T-helper 17 cell (primary cell): ENCODE results near the gene IQGAP1. TPM values are rescaled to one million over a fixed set of nuclear protein-coding genes. Genes with fewer than 3 reads are reported as not detected.

Experiments
- ATAC-seq: fragments of 150-1000 bp; cut with Tn5 transposase; 2 replicates; pipeline ENCODE4 v1.10.0; 2021; ENCODE audit warnings: mild to moderate bottlenecking, moderate library complexity
- DNase-seq, 3 donors: peaks; one replicate each; pipeline versions ENCODE4 v3.0.0 to v3.0.0-alpha.2; 2020 to 2021
- H3K9me3 ChIP-seq: one replicate; pipeline ENCODE4 v1.7.0; 2013; ENCODE audit warnings: low read length, mild to moderate bottlenecking; ENCODE audit not compliant: control insufficient read depth, poor library complexity, severe bottlenecking
- H3K27ac Mint-ChIP-seq: one replicate; pipeline ENCODE4 v1.8.0; 2022; ENCODE audit warnings: mild to moderate bottlenecking, moderate library complexity, mixed read lengths
- H3K27me3 Mint-ChIP-seq: one replicate; pipeline ENCODE4 v1.8.0; 2022; ENCODE audit warnings: mixed read lengths
- H3K36me3 Mint-ChIP-seq: one replicate; pipeline ENCODE4 v1.8.0; 2022; ENCODE audit warnings: low read depth, mixed read lengths
- H3K4me1 Mint-ChIP-seq: one replicate; pipeline ENCODE4 v1.8.0; 2022; ENCODE audit warnings: mild to moderate bottlenecking, mixed read lengths
- H3K4me3 Mint-ChIP-seq: one replicate; pipeline ENCODE4 v1.8.0; 2022; ENCODE audit warnings: mild to moderate bottlenecking, moderate library complexity, mixed read lengths
- total RNA-seq, 4 donors: library from RNA in 2 of 4; stranded (reverse) in 2 of 4; gene quantifications; one replicate each; pipeline ENCODE4 v1.2.3 and lab custom pipeline; 2022 to 2026

Gene IQGAP1
- total RNA-seq, 2 donors from 2014 or later: 131 to 157 TPM

- H3K9me3 ChIP-seq: no peaks in the 10 kb centered on the region
- no peaks in the 10 kb centered on the region for H3K36me3 Mint-ChIP-seq
- DNase-seq: no peak
- H3K4me1 Mint-ChIP-seq: peaks cover under 1% of the 10 kb centered on the region
- H3K27me3 Mint-ChIP-seq: no peaks in the 10 kb centered on the region
- no peak overlapping the region for H3K4me3 Mint-ChIP-seq
- ATAC-seq: no peak
- H3K27ac Mint-ChIP-seq: no peak overlapping the region
Observed at GRCh38 chr15:90354986-90355385, 33.1 kb upstream of the IQGAP1 start.

GRCh38 chr15:90358124-90359033, 29.7 kb upstream of the IQGAP1 start:
- Mint-ChIP-seq H3K27ac (no peak overlapping the region), H3K4me1 (peaks cover 2% of the 10 kb centered on the region), H3K36me3 (no peaks in the 10 kb centered on the region), H3K27me3 (no peaks in the 10 kb centered on the region), H3K4me3 (no peak overlapping the region)
- no peaks in the 10 kb centered on the region for H3K9me3 ChIP-seq
- ATAC-seq (no peak), DNase-seq (no peak)

- Mint-ChIP-seq H3K4me1 (peaks cover 11% of the 10 kb centered on the region), H3K4me3 (no peak overlapping the region), H3K27ac (no peak overlapping the region), H3K27me3 (no peaks in the 10 kb centered on the region), H3K36me3 (no peaks in the 10 kb centered on the region)
- DNase-seq (no peak), ATAC-seq (no peak)
- H3K9me3 ChIP-seq: no peaks in the 10 kb centered on the region
Observed at GRCh38 chr15:90360746-90361145, 27.3 kb upstream of the IQGAP1 start.

DNA sequence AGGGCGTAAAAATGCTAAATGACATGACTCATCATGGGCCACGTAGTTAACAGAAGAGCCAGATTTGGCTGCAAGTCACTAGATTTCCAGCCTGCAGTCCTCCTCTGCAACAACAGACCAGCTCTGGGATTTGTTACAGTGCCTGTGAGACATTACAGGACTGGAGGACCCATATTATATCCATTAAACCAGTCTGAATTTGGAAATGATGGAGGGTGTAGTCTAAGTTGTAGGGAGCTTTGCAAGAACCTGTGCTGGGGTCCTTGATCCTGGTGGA, 25.2 kb upstream of the IQGAP1 start:
- ATAC-seq (no peak), DNase-seq (no peak)
- H3K27ac Mint-ChIP-seq: no peak overlapping the region
- no peaks in the 10 kb centered on the region for H3K9me3 ChIP-seq
- H3K4me1 Mint-ChIP-seq: peaks cover 14% of the 10 kb centered on the region
- no peaks in the 10 kb centered on the region for H3K36me3 Mint-ChIP-seq
- H3K27me3 Mint-ChIP-seq: no peaks in the 10 kb centered on the region
- no peak overlapping the region for H3K4me3 Mint-ChIP-seq

DNA sequence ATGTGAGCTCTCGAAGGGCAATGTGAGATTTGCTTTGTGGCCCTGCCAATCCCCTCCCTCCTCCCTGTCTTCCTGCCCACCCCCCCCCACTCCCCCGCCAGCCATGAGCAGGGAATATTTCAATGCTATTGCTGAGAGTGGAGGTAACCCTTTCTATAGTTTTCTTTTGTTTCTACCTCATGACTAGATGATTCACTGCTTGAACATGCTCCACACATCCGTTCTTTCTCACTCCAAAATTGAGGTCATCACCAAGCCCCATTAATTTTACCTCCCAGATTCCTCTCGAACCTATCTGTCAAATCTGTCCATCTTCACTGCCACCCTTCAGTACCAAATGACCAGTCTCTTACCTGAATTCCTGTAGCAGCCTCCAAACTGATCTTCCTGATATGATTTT, 23.8 kb upstream of the IQGAP1 start:
- Mint-ChIP-seq H3K36me3 (no peaks in the 10 kb centered on the region), H3K27me3 (no peaks in the 10 kb centered on the region), H3K4me3 (no peak overlapping the region), H3K4me1 (peaks cover 16% of the 10 kb centered on the region), H3K27ac (no peak overlapping the region)
- no peaks in the 10 kb centered on the region for H3K9me3 ChIP-seq
- no peak for DNase-seq
- ATAC-seq: no peak

GRCh38 chr15:90365414-90366055, 22.5 kb upstream of the IQGAP1 start:
- no peak for DNase-seq
- H3K27ac Mint-ChIP-seq: no peak overlapping the region
- H3K36me3 Mint-ChIP-seq: no peaks in the 10 kb centered on the region
- no peak for ATAC-seq
- no peak overlapping the region for H3K4me3 Mint-ChIP-seq
- no peaks in the 10 kb centered on the region for H3K9me3 ChIP-seq
- H3K4me1 Mint-ChIP-seq: peaks cover 16% of the 10 kb centered on the region
- H3K27me3 Mint-ChIP-seq: no peaks in the 10 kb centered on the region

DNA sequence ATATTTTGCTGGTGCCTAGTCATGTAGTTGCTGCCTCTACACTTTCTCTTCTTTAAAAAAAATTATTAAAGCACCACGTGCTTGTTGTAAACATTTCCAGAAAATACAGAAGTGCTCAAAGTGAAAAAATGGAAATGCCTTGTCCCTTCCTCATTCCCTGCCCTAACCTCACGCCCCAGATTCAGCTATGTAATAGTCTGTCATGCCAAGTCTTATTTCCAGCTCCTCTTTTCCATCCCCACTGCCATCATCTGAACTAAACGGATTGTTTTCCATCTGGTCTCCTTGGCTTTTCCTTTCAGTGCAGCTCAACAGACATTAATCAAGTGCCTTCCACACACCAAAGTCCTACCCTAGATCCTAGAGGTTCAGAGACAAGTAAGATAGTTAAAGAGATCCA, 20.5 kb upstream of the IQGAP1 start:
- Mint-ChIP-seq H3K36me3 (no peaks in the 10 kb centered on the region), H3K27me3 (no peaks in the 10 kb centered on the region), H3K4me1 (peaks cover 14% of the 10 kb centered on the region), H3K4me3 (no peak overlapping the region), H3K27ac (peak overlapping the region; percentile 24)
- ATAC-seq (no peak), DNase-seq (no peak)
- H3K9me3 ChIP-seq: no peaks in the 10 kb centered on the region

DNA sequence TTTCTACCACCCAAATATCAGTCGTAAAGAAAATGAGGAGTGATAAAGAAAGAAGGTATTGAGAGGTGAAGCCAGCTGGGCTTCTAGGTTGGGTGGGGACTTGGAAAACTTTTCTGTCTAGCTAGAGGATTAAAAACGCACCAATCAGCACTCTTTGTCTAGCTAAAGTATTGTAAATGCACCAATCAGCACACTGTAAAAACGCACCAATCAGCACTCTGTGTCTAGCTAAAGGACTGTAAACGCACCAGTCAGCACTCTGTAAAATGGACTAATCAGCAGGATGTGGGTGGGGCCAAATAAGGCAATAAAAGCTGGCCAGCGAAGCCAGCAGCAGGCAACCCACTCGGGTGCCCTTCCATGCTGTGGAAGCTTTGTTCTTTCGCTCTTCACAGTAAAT, 13.0 kb upstream of the IQGAP1 start:
- H3K9me3 ChIP-seq: peaks cover 3% of the 10 kb centered on the region
- Mint-ChIP-seq H3K27me3 (no peaks in the 10 kb centered on the region), H3K27ac (no peak overlapping the region), H3K4me1 (peaks cover 18% of the 10 kb centered on the region), H3K4me3 (no peak overlapping the region), H3K36me3 (no peaks in the 10 kb centered on the region)
- DNase-seq: no peak
- no peak for ATAC-seq

DNA sequence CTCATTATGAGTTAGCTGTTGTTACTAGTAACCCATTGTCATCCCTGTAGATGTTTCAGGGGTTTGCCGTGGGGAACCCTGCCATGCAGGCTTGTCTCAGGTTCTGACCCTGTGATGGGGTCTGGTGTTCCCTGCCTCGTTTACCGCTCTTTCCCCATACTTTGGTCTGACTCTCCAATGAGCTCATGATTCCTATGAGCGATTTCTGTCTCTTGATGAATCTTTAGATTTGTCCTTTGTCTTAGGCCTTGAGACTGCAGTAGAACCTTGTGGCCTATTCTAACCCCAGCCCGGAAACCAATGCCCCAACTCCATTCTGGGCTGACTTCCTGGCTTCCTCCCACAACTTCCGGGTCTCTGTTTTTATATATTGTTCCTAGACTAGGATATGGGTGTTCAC, 11.3 kb upstream of the IQGAP1 start:
- peak overlapping the region; percentile 76 for H3K4me3 Mint-ChIP-seq
- peak overlapping the region; percentile 62 for H3K27ac Mint-ChIP-seq
- no peaks in the 10 kb centered on the region for H3K27me3 Mint-ChIP-seq
- H3K4me1 Mint-ChIP-seq: peaks cover 18% of the 10 kb centered on the region
- DNase-seq (peak; percentile 34 to 59 (median 46)), ATAC-seq (peak; percentile 99)
- peaks cover 3% of the 10 kb centered on the region for H3K9me3 ChIP-seq
- no peaks in the 10 kb centered on the region for H3K36me3 Mint-ChIP-seq

GRCh38 chr15:90379263-90379662, 8.8 kb upstream of the IQGAP1 start:
- no peaks in the 10 kb centered on the region for H3K36me3 Mint-ChIP-seq
- H3K4me3 Mint-ChIP-seq: no peak overlapping the region
- H3K27me3 Mint-ChIP-seq: no peaks in the 10 kb centered on the region
- DNase-seq (no peak), ATAC-seq (no peak)
- H3K27ac Mint-ChIP-seq: no peak overlapping the region
- H3K9me3 ChIP-seq: peaks cover 3% of the 10 kb centered on the region
- H3K4me1 Mint-ChIP-seq: peaks cover 22% of the 10 kb centered on the region

DNA sequence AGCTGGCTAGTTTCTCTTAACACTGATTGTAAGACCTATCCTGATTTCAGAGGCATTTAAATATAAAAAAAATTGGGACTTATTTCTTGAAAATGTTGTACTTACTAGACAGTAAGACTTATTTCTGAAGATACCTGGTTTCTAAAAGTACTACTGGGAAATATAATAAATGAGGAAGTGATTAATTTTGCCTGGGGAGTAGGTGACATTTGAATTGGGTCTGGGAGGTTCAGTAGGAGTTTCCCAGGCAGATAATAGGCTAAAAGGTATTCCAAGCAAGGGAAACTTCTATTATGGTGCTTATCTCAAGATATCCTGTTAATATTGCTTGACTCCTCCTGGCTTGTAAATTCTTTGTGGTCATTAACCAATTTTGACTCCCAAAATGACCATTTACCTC, 6.5 kb upstream of the IQGAP1 start:
- ATAC-seq: no peak
- peaks cover 3% of the 10 kb centered on the region for H3K9me3 ChIP-seq
- Mint-ChIP-seq H3K4me1 (peaks cover 19% of the 10 kb centered on the region), H3K27me3 (no peaks in the 10 kb centered on the region), H3K27ac (no peak overlapping the region), H3K36me3 (no peaks in the 10 kb centered on the region), H3K4me3 (no peak overlapping the region)
- DNase-seq: no peak

DNA sequence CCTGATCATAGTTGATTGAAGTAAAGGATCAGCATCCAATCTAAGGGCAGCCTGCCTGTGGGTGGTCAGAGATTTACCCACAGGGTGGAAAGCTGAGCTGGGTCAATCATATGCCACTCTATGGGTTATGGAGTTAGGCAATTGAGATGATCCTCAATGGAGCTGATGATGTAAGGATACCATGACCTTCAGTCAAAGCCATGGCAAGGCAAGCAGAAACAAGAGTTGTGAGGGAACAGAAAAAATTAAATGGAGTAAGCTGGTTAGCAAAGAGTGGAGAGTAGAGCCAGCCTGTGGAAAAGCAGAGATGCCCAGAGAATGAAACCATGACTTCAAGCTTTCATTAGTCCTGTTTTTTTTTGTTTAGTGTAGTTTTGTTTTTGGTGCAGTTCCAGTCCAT, 5.7 kb upstream of the IQGAP1 start:
- Mint-ChIP-seq H3K36me3 (no peaks in the 10 kb centered on the region), H3K4me3 (no peak overlapping the region), H3K27me3 (no peaks in the 10 kb centered on the region), H3K4me1 (peaks cover 11% of the 10 kb centered on the region), H3K27ac (no peak overlapping the region)
- peaks cover 3% of the 10 kb centered on the region for H3K9me3 ChIP-seq
- DNase-seq: no peak
- ATAC-seq: no peak

- Mint-ChIP-seq H3K4me3 (peak overlapping the region; percentile 2), H3K27me3 (no peaks in the 10 kb centered on the region), H3K4me1 (peaks cover 31% of the 10 kb centered on the region), H3K27ac (peak overlapping the region; percentile 53), H3K36me3 (peaks cover 8% of the 10 kb centered on the region)
- ATAC-seq: no peak
- no peak for DNase-seq
- H3K9me3 ChIP-seq: no peaks in the 10 kb centered on the region
Observed at GRCh38 chr15:90386221-90386620, 1.8 kb upstream of the IQGAP1 start.
